GM18505 (cell line): ENCODE results near the gene SLC35F4.

Experiments used
- ATAC-seq: cut with Tn5 transposase; IDR thresholded peaks from one replicate; pipeline ENCODE4 v1.9.1; 2021; ENCODE audit not compliant: unreplicated experiment
- POLR2A ChIP-seq: IDR thresholded peaks from 4 replicates; pipeline ENCODE4 v1.6.1; 2011; ENCODE audit warnings: borderline replicate concordance; ENCODE audit not compliant: insufficient read depth, insufficient read length; ENCODE audit errors: extremely low read depth

Gene SLC35F4

GRCh38 chr14:57575482-57575881, 290.4 kb downstream of the SLC35F4 start:
- no peak for ATAC-seq

GRCh38 chr14:57574617-57575288, 291.1 kb downstream of the SLC35F4 start:
- no peak for TF ChIP-seq POLR2A
- no peak for ATAC-seq

More at GRCh38 chr14:57575482-57575881, 290.4 kb downstream of the SLC35F4 start:
- TF ChIP-seq POLR2A: no peak

GRCh38 chr14:57573173-57573572, 292.7 kb downstream of the SLC35F4 start:
- no peak for TF ChIP-seq POLR2A
- ATAC-seq: no peak

GRCh38 chr14:57568554-57568953, 297.3 kb downstream of the SLC35F4 start:
- TF ChIP-seq POLR2A: no peak
- no peak for ATAC-seq

DNA sequence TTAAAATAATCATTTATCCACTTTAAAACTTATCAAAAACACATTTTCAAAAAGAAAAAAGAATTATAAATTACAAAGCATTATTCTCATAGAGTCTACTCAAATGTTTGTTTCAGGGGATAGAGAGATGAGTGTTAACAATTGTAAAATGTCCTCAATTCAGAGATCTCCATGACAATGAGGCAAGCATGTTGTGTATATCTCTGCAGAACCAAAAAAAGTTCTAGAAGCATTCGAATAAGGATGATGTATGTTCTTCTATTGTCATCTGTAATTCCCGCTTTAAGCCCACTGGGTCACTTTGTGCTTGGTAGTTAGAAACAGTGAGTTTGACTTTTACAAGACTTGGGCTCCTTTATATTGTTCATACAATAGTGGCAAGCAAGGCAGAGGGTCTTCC, 298.7 kb downstream of the SLC35F4 start:
- TF ChIP-seq POLR2A: no peak
- ATAC-seq: no peak

DNA sequence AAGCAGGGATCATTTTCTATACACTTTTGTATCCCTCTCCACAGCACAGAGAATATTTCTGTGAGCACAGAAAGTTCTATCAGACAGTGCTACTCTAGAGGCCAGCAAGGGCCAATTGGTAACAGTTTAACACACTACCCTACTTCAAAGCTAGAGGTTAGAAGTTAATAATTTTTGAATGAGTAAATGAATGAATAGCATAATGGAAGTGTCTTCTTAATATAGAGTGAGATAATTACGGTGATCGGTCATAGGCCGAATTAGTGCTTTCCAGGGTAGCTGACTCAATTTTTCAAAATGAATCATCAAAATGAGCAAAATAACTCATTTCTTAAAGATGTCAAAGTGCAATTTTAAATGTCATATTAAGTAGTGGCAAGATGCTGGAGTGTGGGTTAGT, 305.2 kb downstream of the SLC35F4 start:
- TF ChIP-seq POLR2A: no peak
- ATAC-seq: peak; percentile 69

GRCh38 chr14:57559576-57559975, 306.3 kb downstream of the SLC35F4 start:
- no peak for ATAC-seq

DNA sequence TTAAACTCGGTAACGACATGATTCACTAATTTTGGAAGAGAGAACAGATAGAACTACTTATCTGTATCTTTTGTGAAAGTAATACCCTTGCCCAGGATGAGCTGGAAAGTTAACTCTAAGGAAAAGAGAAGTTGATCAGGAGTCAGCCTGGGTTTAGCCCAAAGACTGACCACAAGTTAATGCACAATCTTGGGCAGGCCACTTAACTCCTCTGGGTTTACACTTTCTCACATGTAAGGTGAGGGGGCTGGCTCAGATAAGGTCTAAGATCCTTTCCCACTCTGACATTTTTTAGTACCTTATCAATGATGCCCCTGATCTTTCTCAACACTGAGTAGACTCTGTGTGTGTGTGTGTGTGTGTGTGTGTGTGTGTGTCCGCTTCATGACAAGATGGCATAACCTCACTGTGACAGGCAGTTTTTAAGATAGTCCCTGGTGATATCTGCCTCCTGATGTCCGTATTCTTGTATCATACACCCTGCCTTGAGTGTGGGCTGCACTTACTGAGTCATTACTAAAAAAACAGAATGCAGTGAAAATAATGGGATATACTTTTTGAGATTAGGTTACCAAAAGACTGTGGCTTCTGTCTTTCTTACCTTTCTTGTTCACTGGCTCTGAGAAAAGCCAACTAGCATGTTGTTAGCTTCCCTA, 316.0 kb downstream of the SLC35F4 start:
- TF ChIP-seq POLR2A: no peak
- no peak for ATAC-seq

More at GRCh38 chr14:57559576-57559975, 306.3 kb downstream of the SLC35F4 start:
- TF ChIP-seq POLR2A: no peak

GRCh38 chr14:57549016-57549564, 316.8 kb downstream of the SLC35F4 start:
- no peak for ATAC-seq
- no peak for TF ChIP-seq POLR2A

- no peak for TF ChIP-seq POLR2A
- ATAC-seq: no peak
These were observed 318.8 kb downstream of the SLC35F4 start for GRCh38 chr14:57547131-57547530.

DNA sequence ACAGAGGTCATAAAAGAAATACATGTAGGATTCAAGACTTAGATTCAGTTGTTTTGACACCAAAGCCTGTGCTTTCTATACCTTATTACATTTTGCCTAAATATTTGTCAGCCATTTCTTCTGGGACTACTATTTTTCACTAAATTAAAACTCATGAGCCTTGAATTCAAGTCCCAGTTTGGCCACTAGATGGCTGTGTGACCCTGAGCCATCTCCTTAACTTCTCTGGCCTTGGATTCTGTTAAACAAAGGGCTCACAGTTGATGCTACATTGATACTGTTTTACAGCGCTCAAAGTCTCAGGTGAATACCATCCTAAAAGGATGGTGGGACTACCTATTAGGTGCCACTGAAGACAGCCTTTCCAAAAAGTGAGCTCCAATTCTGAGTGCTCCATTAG, 332.7 kb downstream of the SLC35F4 start:
- ATAC-seq: no peak
- TF ChIP-seq POLR2A: no peak

DNA sequence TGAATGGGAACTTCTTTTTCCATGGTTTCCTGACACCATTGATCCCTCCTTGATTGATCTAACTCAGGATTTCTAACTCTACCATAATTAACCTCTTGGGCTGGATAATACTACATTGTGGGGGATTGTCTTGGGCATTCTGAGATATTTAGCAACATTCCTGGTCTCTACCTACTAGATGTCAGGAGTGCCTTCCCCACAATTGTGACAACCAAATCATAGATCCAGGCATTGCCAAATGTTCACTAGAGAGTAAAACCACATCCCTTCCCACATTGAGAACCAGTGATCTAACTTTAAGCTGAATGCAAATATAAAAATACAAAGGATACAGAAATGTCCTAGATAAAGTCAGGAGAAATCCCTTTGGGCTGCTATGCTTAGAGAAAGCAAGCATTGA, 335.3 kb downstream of the SLC35F4 start:
- no peak for TF ChIP-seq POLR2A
- ATAC-seq: no peak

DNA sequence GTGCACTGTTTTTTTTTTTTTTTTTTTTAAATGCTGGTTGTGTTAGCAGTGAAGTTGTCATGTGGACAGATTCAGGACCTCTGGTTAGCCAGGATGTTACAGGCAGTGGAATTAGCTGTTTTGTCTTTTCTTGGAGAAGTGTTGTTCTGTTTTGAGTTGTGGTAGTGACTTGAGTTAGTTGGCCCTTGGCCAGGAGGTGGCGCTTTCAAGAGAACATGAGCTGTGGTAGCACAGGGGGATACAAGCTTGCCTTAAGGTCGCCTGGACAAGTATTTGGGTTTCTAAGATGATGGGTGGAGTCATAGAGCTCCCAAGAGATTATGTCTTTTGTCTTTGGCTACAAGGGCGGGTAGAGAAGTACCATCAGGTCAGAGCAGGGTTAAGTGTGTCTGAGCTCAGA, 338.9 kb downstream of the SLC35F4 start:
- ATAC-seq: no peak
- TF ChIP-seq POLR2A: no peak

GRCh38 chr14:57519043-57519442, 346.8 kb downstream of the SLC35F4 start:
- no peak for ATAC-seq
- TF ChIP-seq POLR2A: no peak
